ENCODE results near the gene CTXN3.

Gene CTXN3

GRCh38 chr5:127700237-127700766 lies 51.4 kb downstream of the CTXN3 start:
- DNase-seq, result no peak

GRCh38 chr5:127702434-127702833 lies 53.6 kb downstream of the CTXN3 start:
- DNase-seq, result no peak

GRCh38 chr5:127702926-127703561 lies 54.2 kb downstream of the CTXN3 start, which contains the start of gene CCDC192:
Gene CCDC192, plus strand, starts transcription at chr5:127703391. Its CDS starts 55 bp downstream, at chr5:127703446.
- DNase-seq, result no peak

GRCh38 chr5:127705120-127705892 lies 56.4 kb downstream of the CTXN3 start:
- no peak for DNase-seq

- no peak for DNase-seq
Measured at GRCh38 chr5:127706691-127707090, 57.8 kb downstream of the CTXN3 start.

GRCh38 chr5:127707209-127707608 lies 58.3 kb downstream of the CTXN3 start:
- no peak for DNase-seq
